Endometrium (tissue), 2 donors: ENCODE results near the gene SLC22A5.
"Not testable (repeated sequence)": the region's sequence is repeated elsewhere in the genome, so short reads cannot be mapped to it uniquely, and the experiment has no call there.

Experiments used
- FAIRE-seq: peaks from 2 replicates; lab custom pipeline; 2012; peaks lifted over from hg19 to GRCh38; lab: Jason Lieb, UNC
- donor health status: control.
- donor health status: control.

SLC22A5 gene

GRCh38 chr5:132388244-132389050 lies 18.9 kb downstream of the SLC22A5 start:
- FAIRE-seq = peak; percentile 71

GRCh38 chr5:132389051-132389331 lies 19.5 kb downstream of the SLC22A5 start:
- FAIRE-seq = no peak

GRCh38 chr5:132389585-132390286 lies 20.2 kb downstream of the SLC22A5 start:
- FAIRE-seq = no peak

- no peak for FAIRE-seq
Observed at GRCh38 chr5:132391247-132391646, 21.7 kb downstream of the SLC22A5 start.

GRCh38 chr5:132391870-132392269 lies 22.4 kb downstream of the SLC22A5 start:
- no peak for FAIRE-seq

GRCh38 chr5:132392411-132392810 lies 22.9 kb downstream of the SLC22A5 start:
- FAIRE-seq = no peak

GRCh38 chr5:132392978-132393825 lies 23.7 kb downstream of the SLC22A5 start:
- no peak for FAIRE-seq

- FAIRE-seq = no peak
Observed at GRCh38 chr5:132394667-132395259, 25.3 kb downstream of the SLC22A5 start.

- no peak for FAIRE-seq
Observed at GRCh38 chr5:132396589-132397031, 27.1 kb downstream of the SLC22A5 start.

GRCh38 chr5:132397224-132397623 lies 27.7 kb downstream of the SLC22A5 start:
- no peak for FAIRE-seq

- FAIRE-seq = not testable (repeated sequence)
Observed at GRCh38 chr5:132397936-132398675, 28.6 kb downstream of the SLC22A5 start.

GRCh38 chr5:132404041-132404440 lies 34.5 kb downstream of the SLC22A5 start:
- FAIRE-seq = not testable (repeated sequence)

- no peak for FAIRE-seq
Observed at GRCh38 chr5:132405646-132406045, 36.1 kb downstream of the SLC22A5 start.

GRCh38 chr5:132406144-132406783 lies 36.8 kb downstream of the SLC22A5 start:
- FAIRE-seq = no peak

GRCh38 chr5:132407970-132408369 lies 38.5 kb downstream of the SLC22A5 start:
- no peak for FAIRE-seq

GRCh38 chr5:132408456-132408855 lies 38.9 kb downstream of the SLC22A5 start:
- no peak for FAIRE-seq

- no peak for FAIRE-seq
Observed at GRCh38 chr5:132408965-132409364, 39.5 kb downstream of the SLC22A5 start.

GRCh38 chr5:132410451-132411303 lies 41.2 kb downstream of the SLC22A5 start:
- FAIRE-seq = no peak

- no peak for FAIRE-seq
Observed at GRCh38 chr5:132411304-132412013, 41.9 kb downstream of the SLC22A5 start.
